Neural progenitor cell (in vitro differentiated cells): ENCODE results near the gene PRKCA. TPM values are rescaled to one million over a fixed set of nuclear protein-coding genes. Genes with fewer than 3 reads are reported as not detected.

ENCODE experiments used
- DNase-seq: peaks from one replicate; pipeline ENCODE4 v3.0.0-alpha.2; 2016; ENCODE audit warnings: low spot score
- H2AFZ ChIP-seq: fragments of 200-600 bp; sonication (generic); replicated peaks from 2 replicates; pipeline ENCODE4 v1.6.1; 2016; ENCODE audit warnings: antibody characterized with exemption
- H3F3A ChIP-seq: fragments of 200-600 bp; sonication (generic); 2 replicates; pipeline ENCODE4 v1.6.1; 2016; ENCODE audit warnings: antibody characterized with exemption, low read depth
- H3K27ac ChIP-seq: fragments of 200-600 bp; sonication (generic); 2 replicates; pipeline ENCODE4 v1.5.1; 2016; ENCODE audit warnings: mild to moderate bottlenecking
- H3K27me3 ChIP-seq: fragments of 200-600 bp; sonication (generic); 2 replicates; pipeline ENCODE4 v1.6.1; 2016; ENCODE audit warnings: mild to moderate bottlenecking, moderate library complexity
- H3K36me3 ChIP-seq: fragments of 200-600 bp; sonication (generic); 2 replicates; pipeline ENCODE4 v1.5.1; 2016
- H3K4me1 ChIP-seq: fragments of 200-600 bp; sonication (generic); 2 replicates; pipeline ENCODE4 v1.6.1; 2016; ENCODE audit warnings: mixed run types
- H3K4me2 ChIP-seq: fragments of 200-600 bp; sonication (generic); 2 replicates; pipeline ENCODE4 v1.6.1; 2016
- H3K4me3 ChIP-seq: fragments of 200-600 bp; sonication (generic); 2 replicates; pipeline ENCODE4 v1.5.1; 2016
- H3K79me2 ChIP-seq: fragments of 200-600 bp; sonication (generic); 2 replicates; pipeline ENCODE4 v1.6.1; 2016; ENCODE audit warnings: low read depth
- H3K9ac ChIP-seq: fragments of 200-600 bp; sonication (generic); 2 replicates; pipeline ENCODE4 v1.6.1; 2016
- H3K9me3 ChIP-seq: fragments of 200-600 bp; sonication (generic); 2 replicates; pipeline ENCODE4 v1.5.1; 2016; ENCODE audit warnings: low read depth
- H4K20me1 ChIP-seq: fragments of 200-600 bp; sonication (generic); 2 replicates; pipeline ENCODE4 v1.6.1; 2016; ENCODE audit warnings: low read depth
- H3K27ac Mint-ChIP-seq: 3 replicates; pipeline ENCODE4 v1.8.0; 2021; ENCODE audit warnings: mixed read lengths
- H3K27me3 Mint-ChIP-seq: 2 replicates; pipeline ENCODE4 v1.8.0; 2022; ENCODE audit warnings: low read depth, mild to moderate bottlenecking, inconsistent platforms, moderate library complexity, mixed read lengths; ENCODE audit not compliant: insufficient read depth
- H3K36me3 Mint-ChIP-seq: 3 replicates; pipeline ENCODE4 v1.8.0; 2021; ENCODE audit warnings: mixed read lengths
- H3K4me1 Mint-ChIP-seq: 3 replicates; pipeline ENCODE4 v1.8.0; 2021; ENCODE audit warnings: mixed read lengths
- H3K4me3 Mint-ChIP-seq: 3 replicates; pipeline ENCODE4 v1.8.0; 2021; ENCODE audit warnings: mild to moderate bottlenecking, moderate library complexity, mixed read lengths
- H3K9me3 Mint-ChIP-seq: 3 replicates; pipeline ENCODE4 v1.8.0; 2020; ENCODE audit warnings: mixed read lengths
- EZH2 ChIP-seq: fragments of 200-600 bp; sonication (generic); IDR thresholded peaks from 2 replicates; pipeline ENCODE4 v1.6.1; 2017; ENCODE audit warnings: antibody characterized with exemption, mild to moderate bottlenecking, moderate library complexity
- EZH2phosphoT487 ChIP-seq: fragments of 200-600 bp; sonication (generic); IDR thresholded peaks from 2 replicates; pipeline ENCODE4 v1.6.1; 2017; ENCODE audit warnings: antibody characterized with exemption
- total RNA-seq: library from RNA; depleted of rRNA; stranded (reverse); fragments of >200 nt; gene quantifications from 2 replicates; pipeline ENCODE4 v1.2.3, GENCODE V29; 2015; ENCODE audit warnings: low replicate concordance
- TF ChIP-seq, protein P1 (sequence below): fragments of 200-600 bp; sonication (generic); IDR thresholded peaks from 2 replicates; pipeline ENCODE4 v1.5.1; 2017; ENCODE audit warnings: antibody characterized with exemption, mild to moderate bottlenecking

PRKCA gene
- total RNA-seq, 1 donor from 2014 or later: 2.1 TPM

DNA sequence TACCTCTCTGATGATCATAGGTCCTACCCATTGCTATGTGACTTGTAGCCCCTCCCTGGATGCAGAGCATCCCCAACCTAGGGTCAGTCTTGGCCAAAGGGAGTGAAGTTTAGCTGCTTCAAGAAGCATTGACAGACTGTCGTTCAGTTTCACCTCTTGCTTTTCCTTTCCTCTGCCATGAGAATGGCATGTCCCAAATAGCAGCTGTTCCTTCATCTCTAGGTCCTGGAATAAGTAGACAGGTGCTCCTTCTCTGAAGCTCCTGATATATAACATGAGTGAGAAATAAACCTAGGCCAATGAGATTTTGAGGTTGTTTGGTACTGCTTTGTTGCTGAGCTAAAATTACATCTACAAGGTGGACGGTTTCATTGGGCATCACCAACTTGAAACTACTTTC is 328.0 kb downstream of the PRKCA start:
- H3K4me3 ChIP-seq: no peak overlapping the region
- Mint-ChIP-seq H3K36me3 (no peaks in the 10 kb centered on the region), H3K27me3 (no peaks in the 10 kb centered on the region), H3K4me1 (no peaks in the 10 kb centered on the region), H3K4me3 (no peak overlapping the region), H3K9me3 (no peaks in the 10 kb centered on the region), H3K27ac (no peak overlapping the region)
- H3K36me3 ChIP-seq: no peaks in the 10 kb centered on the region
- H2AFZ ChIP-seq: no peak overlapping the region
- no peaks in the 10 kb centered on the region for H3K9me3 ChIP-seq
- H3K9ac ChIP-seq: no peak overlapping the region
- no peaks in the 10 kb centered on the region for H3K79me2 ChIP-seq
- H3K4me1 ChIP-seq: no peaks in the 10 kb centered on the region
- no peak overlapping the region for H3K27ac ChIP-seq
- no peaks in the 10 kb centered on the region for H3K27me3 ChIP-seq
- no peak for DNase-seq
- no peak for TF ChIP-seq EZH2phosphoT487
- TF ChIP-seq, protein P1, sequence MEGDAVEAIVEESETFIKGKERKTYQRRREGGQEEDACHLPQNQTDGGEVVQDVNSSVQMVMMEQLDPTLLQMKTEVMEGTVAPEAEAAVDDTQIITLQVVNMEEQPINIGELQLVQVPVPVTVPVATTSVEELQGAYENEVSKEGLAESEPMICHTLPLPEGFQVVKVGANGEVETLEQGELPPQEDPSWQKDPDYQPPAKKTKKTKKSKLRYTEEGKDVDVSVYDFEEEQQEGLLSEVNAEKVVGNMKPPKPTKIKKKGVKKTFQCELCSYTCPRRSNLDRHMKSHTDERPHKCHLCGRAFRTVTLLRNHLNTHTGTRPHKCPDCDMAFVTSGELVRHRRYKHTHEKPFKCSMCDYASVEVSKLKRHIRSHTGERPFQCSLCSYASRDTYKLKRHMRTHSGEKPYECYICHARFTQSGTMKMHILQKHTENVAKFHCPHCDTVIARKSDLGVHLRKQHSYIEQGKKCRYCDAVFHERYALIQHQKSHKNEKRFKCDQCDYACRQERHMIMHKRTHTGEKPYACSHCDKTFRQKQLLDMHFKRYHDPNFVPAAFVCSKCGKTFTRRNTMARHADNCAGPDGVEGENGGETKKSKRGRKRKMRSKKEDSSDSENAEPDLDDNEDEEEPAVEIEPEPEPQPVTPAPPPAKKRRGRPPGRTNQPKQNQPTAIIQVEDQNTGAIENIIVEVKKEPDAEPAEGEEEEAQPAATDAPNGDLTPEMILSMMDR: no peak
- no peak for TF ChIP-seq EZH2
- H4K20me1 ChIP-seq: no peaks in the 10 kb centered on the region
- H3K4me2 ChIP-seq: no peak overlapping the region
- H3F3A ChIP-seq: no peaks in the 10 kb centered on the region

DNA sequence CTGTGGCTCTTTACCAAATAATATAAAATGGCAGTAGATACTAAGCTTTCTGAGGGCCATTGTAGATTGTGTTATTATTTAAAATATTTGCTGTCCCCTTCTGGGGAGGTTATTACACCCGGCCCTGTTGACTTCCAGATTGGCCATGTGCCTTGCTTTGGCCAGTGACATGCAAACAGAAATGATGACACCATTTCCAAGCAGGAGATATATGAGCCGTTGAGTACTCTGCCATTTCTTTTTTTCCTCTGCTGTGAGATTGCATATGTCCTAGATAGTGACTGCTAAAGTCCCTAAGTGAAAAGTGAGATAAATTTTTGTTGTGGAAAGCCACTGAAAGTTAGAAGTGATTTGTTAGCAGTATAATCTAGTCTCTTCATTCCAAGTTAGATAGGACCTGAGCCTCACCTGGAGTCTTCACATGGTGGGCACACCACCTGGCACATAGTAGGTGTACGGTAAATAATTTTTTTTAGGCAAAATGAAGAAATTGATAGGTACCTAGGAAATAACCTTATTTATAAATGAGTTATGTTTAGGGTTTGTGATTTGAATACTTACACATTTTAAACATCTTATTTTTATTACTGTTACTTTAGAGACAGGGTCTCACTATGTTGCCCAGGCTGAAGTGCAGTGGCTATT is 328.5 kb downstream of the PRKCA start:
- Histone ChIP-seq H3K36me3 (no peaks in the 10 kb centered on the region), H3K4me1 (no peaks in the 10 kb centered on the region), H3F3A (no peaks in the 10 kb centered on the region), H4K20me1 (no peaks in the 10 kb centered on the region), H2AFZ (no peak overlapping the region), H3K9me3 (no peaks in the 10 kb centered on the region), H3K27me3 (no peaks in the 10 kb centered on the region), H3K27ac (no peak overlapping the region), H3K79me2 (no peaks in the 10 kb centered on the region), H3K4me3 (no peak overlapping the region), H3K4me2 (no peak overlapping the region), H3K9ac (no peak overlapping the region)
- no peaks in the 10 kb centered on the region for H3K27me3 Mint-ChIP-seq
- no peak overlapping the region for H3K4me3 Mint-ChIP-seq
- TF ChIP-seq, protein P1: no peak
- TF ChIP-seq EZH2phosphoT487 (no peak), EZH2 (no peak)
- H3K9me3 Mint-ChIP-seq: no peaks in the 10 kb centered on the region
- peaks cover 1% of the 10 kb centered on the region for H3K4me1 Mint-ChIP-seq
- no peak for DNase-seq
- H3K27ac Mint-ChIP-seq: no peak overlapping the region
- no peaks in the 10 kb centered on the region for H3K36me3 Mint-ChIP-seq

DNA sequence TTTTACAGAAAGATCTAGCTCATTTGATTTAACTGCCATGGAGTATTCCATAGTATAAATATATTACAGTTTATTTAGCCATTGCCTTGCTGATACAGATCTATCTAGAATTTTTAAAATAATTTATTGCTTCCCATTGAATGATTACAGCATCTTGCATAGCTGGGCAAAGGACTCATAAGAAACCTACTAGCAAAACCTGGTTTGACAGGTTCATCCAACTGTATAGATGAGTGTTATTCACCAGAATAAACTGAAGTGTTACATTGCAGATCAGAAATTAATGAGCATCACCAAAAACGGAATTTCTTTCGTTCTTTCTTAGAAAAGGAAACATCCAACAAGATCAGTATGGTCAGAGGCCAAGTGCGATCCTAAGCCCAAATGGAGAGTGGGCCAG is 330.3 kb downstream of the PRKCA start:
- Mint-ChIP-seq H3K27me3 (no peaks in the 10 kb centered on the region), H3K9me3 (no peaks in the 10 kb centered on the region), H3K4me3 (no peak overlapping the region), H3K4me1 (peaks cover 4% of the 10 kb centered on the region), H3K36me3 (no peaks in the 10 kb centered on the region), H3K27ac (no peak overlapping the region)
- no peaks in the 10 kb centered on the region for H3K4me1 ChIP-seq
- H3F3A ChIP-seq: no peaks in the 10 kb centered on the region
- no peak overlapping the region for H3K9ac ChIP-seq
- no peak for DNase-seq
- H3K27ac ChIP-seq: no peak overlapping the region
- no peaks in the 10 kb centered on the region for H3K27me3 ChIP-seq
- H3K79me2 ChIP-seq: no peaks in the 10 kb centered on the region
- H3K4me3 ChIP-seq: no peak overlapping the region
- H3K36me3 ChIP-seq: no peaks in the 10 kb centered on the region
- no peak overlapping the region for H3K4me2 ChIP-seq
- no peaks in the 10 kb centered on the region for H3K9me3 ChIP-seq
- no peak overlapping the region for H2AFZ ChIP-seq
- no peaks in the 10 kb centered on the region for H4K20me1 ChIP-seq
- TF ChIP-seq EZH2phosphoT487 (no peak), EZH2 (no peak)
- TF ChIP-seq, protein P1: no peak
